Ovary (tissue), 3 donors: ENCODE measurements around the gene AMFR.

ENCODE experiments used
- POLR2A ChIP-seq: fragments of 450-650 bp; IDR thresholded peaks from one replicate; pipeline ENCODE4 v1.6.1; 2017; ENCODE audit warnings: antibody characterized with exemption, mild to moderate bottlenecking, moderate library complexity
- TF ChIP-seq, protein P1 (sequence below), 3 donors: fragments of 450-650 bp in 2 of 3; fragments of 200-600 bp in 1 of 3; IDR thresholded peaks; one replicate each; pipeline versions ENCODE4 v1.5.1 to v1.8.0; 2016 to 2022; ENCODE audit warnings: antibody characterized with exemption in 3 of 3, mild to moderate bottlenecking in 1 of 3
- donor health status: DM: no; HTN: no; CAD: no.

DNA sequence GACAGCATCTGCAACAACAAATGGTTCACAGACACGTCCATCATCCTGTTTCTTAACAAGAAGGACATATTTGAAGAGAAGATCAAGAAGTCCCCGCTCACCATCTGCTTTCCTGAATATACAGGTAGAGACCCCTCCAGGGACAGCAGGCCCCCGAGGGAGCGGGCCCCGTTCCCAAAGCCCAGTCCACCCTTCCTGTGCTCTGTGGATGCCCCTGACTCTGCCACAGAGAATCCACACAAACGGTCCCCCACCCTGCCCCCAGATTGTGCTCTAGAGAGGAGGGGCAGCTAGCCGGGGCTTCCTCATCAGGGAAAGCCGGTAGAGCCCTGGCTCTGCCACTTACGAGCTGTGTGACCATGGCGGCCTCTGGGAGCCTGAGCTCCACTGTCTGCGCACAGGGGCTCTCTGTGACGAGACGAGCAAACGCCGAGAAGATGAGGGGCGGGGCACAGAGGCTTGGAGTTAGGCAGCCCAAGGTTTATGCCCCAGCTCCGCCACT lies 84.4 kb downstream of the AMFR start:
- TF ChIP-seq, protein P1, sequence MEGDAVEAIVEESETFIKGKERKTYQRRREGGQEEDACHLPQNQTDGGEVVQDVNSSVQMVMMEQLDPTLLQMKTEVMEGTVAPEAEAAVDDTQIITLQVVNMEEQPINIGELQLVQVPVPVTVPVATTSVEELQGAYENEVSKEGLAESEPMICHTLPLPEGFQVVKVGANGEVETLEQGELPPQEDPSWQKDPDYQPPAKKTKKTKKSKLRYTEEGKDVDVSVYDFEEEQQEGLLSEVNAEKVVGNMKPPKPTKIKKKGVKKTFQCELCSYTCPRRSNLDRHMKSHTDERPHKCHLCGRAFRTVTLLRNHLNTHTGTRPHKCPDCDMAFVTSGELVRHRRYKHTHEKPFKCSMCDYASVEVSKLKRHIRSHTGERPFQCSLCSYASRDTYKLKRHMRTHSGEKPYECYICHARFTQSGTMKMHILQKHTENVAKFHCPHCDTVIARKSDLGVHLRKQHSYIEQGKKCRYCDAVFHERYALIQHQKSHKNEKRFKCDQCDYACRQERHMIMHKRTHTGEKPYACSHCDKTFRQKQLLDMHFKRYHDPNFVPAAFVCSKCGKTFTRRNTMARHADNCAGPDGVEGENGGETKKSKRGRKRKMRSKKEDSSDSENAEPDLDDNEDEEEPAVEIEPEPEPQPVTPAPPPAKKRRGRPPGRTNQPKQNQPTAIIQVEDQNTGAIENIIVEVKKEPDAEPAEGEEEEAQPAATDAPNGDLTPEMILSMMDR (IDR thresholded peaks at IDR 0.05): no peak
- no peak for TF ChIP-seq POLR2A
